Measurements from ENCODE around the gene DDAH2. TPM values are rescaled to one million over a fixed set of nuclear protein-coding genes. Genes with fewer than 3 reads are reported as not detected.

The DDAH2 gene
- total and polyA plus RNA-seq, 10 of the 15 experiments (the other 5 are each of a cell fraction or from before 2014, with no cell fraction given) = 0.35 to 9.9 (median 6.2) TPM

DNA sequence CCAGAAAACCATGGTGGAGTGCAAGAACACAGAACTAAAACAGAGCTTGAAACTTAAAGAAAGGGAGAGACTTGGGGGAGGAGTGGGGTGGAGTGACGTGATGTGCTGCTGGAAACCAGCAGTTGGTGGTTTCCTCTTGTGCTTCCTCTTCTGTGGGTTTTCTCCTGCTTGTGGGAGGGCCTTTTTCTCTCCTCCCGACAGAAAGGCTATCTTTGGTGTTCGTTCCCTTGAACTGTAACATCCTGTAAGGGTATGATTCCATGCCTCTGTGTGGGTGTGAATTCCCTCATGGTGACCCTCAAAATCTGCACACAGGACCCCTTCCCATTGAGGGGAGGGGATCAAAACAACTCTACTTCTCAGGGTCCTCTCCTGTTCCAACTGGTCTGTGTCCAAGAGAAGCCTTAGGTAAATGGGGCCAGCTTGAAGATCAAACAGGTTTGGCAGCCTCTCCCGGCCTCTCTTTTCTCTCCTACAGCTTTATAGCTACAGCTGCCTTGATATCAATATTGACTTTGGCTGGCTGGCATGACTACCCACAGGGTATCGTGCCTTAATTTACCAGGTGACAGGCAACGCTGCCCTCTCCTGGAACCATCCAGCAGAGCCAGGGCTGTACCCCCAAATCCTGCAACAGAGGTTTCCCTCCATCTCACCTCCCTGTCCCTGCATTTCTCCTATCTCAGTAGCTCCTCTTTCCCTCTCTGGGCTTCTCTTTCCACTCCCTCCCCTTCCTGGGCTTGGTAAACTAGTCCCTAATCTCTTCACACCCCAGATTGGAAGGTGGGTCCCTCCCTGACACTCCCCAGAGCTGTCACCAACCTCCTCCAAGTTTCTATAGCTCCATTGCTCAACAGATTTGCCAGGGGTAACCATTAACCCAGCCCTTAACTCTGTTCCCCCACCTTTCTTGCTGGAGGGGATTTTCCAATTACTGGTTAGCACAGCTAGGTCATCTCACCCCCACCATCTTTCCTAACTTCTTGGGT, 9.2 kb upstream of the DDAH2 start (continued):
- TF ChIP-seq POLR2AphosphoS2 (IDR thresholded peaks at IDR 0.05; ENCODE audit: low read depth, low read length) (0 out of 2 replicates have a peak, but pooled peaks have one; percentile 58), ETV6 (conservative IDR thresholded peaks at IDR 0.05 in 1 of 2, IDR thresholded peaks at IDR 0.05 in 1 of 2; ENCODE audit: borderline replicate concordance in 1 of 2, low read depth in 1 of 2) (peak in 1 of 2 experiments; percentile 94; a peak in 2 of 4 replicates), WRNIP1 (IDR thresholded peaks at IDR 0.05; ENCODE audit: borderline replicate concordance, low read depth, low read length) (0 out of 2 replicates have a peak, but pooled peaks have one; percentile 31), SMC3 (IDR thresholded peaks at IDR 0.05; ENCODE audit: borderline replicate concordance, low read length) (0 out of 2 replicates have a peak, but pooled peaks have one; percentile 11), RAD21 (IDR thresholded peaks at IDR 0.05; ENCODE audit: insufficient read depth, low read depth, low read length) (0 out of 2 replicates have a peak, but pooled peaks have one; percentile 5), TCF3 (IDR thresholded peaks at IDR 0.05; ENCODE audit: borderline replicate concordance, insufficient read depth, low read depth, low read length) (no peak), SMARCA5 (IDR thresholded peaks at IDR 0.05) (peak; percentile 84), MEF2A (IDR thresholded peaks at IDR 0.05; ENCODE audit: insufficient read depth, low read depth, low read length) (0 out of 2 replicates have a peak, but pooled peaks have one; percentile 40), BCL11A (IDR thresholded peaks at IDR 0.05; ENCODE audit: low read depth, low read length) (peak; percentile 66; the same call in 1 of the 2 replicates), MYB (IDR thresholded peaks at IDR 0.05; ENCODE audit: borderline replicate concordance, low read depth, low read length) (peak; percentile 89), MTA2 (IDR thresholded peaks at IDR 0.05; ENCODE audit: low read depth) (peak; percentile 59), STAT1 (conservative IDR thresholded peaks at IDR 0.05) (no peak), CBFB (IDR thresholded peaks at IDR 0.05; ENCODE audit: low read depth) (peak; percentile 73), EGR1 (IDR thresholded peaks at IDR 0.05; ENCODE audit: borderline replicate concordance in 1 of 2, low read depth in 2 of 2, low read length in 2 of 2) (0 out of 3 replicates have a peak, but pooled peaks of 1 of the 2 experiments have one; percentile 51), MEF2B (IDR thresholded peaks at IDR 0.05; ENCODE audit: partially characterized antibody, poor library complexity, severe bottlenecking) (peak; percentile 63), SP1 (IDR thresholded peaks at IDR 0.05; ENCODE audit: low read depth, low read length) (peak; percentile 39), ATF7 (IDR thresholded peaks at IDR 0.05; ENCODE audit: low read depth) (peak; percentile 94)
- TF ChIP-seq, protein P1, sequence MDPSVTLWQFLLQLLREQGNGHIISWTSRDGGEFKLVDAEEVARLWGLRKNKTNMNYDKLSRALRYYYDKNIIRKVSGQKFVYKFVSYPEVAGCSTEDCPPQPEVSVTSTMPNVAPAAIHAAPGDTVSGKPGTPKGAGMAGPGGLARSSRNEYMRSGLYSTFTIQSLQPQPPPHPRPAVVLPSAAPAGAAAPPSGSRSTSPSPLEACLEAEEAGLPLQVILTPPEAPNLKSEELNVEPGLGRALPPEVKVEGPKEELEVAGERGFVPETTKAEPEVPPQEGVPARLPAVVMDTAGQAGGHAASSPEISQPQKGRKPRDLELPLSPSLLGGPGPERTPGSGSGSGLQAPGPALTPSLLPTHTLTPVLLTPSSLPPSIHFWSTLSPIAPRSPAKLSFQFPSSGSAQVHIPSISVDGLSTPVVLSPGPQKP (IDR thresholded peaks at IDR 0.05; ENCODE audit: low read depth, low read length) = no peak
